HepG2 (cell line): ENCODE measurements around the gene CCNQ. TPM values are rescaled to one million over a fixed set of nuclear protein-coding genes. Genes with fewer than 3 reads are reported as not detected.
A peak's percentile ranks its signal among the peaks of the same experiment; 100 is the strongest.

ENCODE experiments used
- ARID4A ChIP-seq: sonication (generic); formaldehyde crosslinking; IDR thresholded peaks from 2 replicates; pipeline ENCODE4 v1.5.0; 2020; ENCODE audit warnings: mild to moderate bottlenecking, missing genetic modification reagents, borderline replicate concordance
- GABPA ChIP-seq, 2 experiments: IDR thresholded peaks; 2 replicates each; pipeline ENCODE4 v1.6.1; 2011 to 2016; ENCODE audit warnings: low read depth in 2 of 2, low read length in 1 of 2, missing biosample characterization in 1 of 2, missing genetic modification characterization in 1 of 2
- HMG20B ChIP-seq: conservative IDR thresholded peaks from 2 replicates; pipeline ENCODE4 v1.6.1; 2016; ENCODE audit warnings: missing genetic modification reagents, missing compliant biosample characterization
- KAT2B ChIP-seq: fragments of 150-350 bp; IDR thresholded peaks from 2 replicates; pipeline ENCODE4 v1.6.1; 2014; ENCODE audit warnings: low read depth, low read length, borderline replicate concordance
- MTERF4 ChIP-seq: sonication (generic); formaldehyde crosslinking; IDR thresholded peaks from 2 replicates; pipeline ENCODE4 v1.8.0; 2023; ENCODE audit warnings: mild to moderate bottlenecking, missing genetic modification reagents
- MXD4 ChIP-seq: IDR thresholded peaks from 2 replicates; pipeline ENCODE4 v1.6.1; 2016; ENCODE audit warnings: mild to moderate bottlenecking, missing biosample characterization, missing genetic modification reagents
- MYPOP ChIP-seq: sonication (generic); formaldehyde crosslinking; IDR thresholded peaks from 2 replicates; pipeline ENCODE4 v1.8.1; 2023; ENCODE audit warnings: mild to moderate bottlenecking, moderate library complexity, missing genetic modification reagents
- PLSCR1 ChIP-seq: sonication (generic); formaldehyde crosslinking; IDR thresholded peaks from 2 replicates; pipeline ENCODE4 v1.5.0; 2020; ENCODE audit warnings: missing genetic modification reagents, mild to moderate bottlenecking, borderline replicate concordance
- SOX6 ChIP-seq, 2 experiments: fragments of 450-650 bp in 1 of 2; sonication (generic) in 1 of 2; formaldehyde crosslinking in 1 of 2; IDR thresholded peaks; 2 replicates each; pipeline versions ENCODE4 v1.4.0 to v1.6.1; 2017 to 2020; ENCODE audit warnings: antibody characterized with exemption in 1 of 2, mild to moderate bottlenecking in 1 of 2, missing genetic modification reagents in 1 of 2
- TFDP1 ChIP-seq: IDR thresholded peaks from 2 replicates; pipeline ENCODE4 v1.6.1; 2016; ENCODE audit warnings: missing compliant biosample characterization, missing genetic modification reagents, borderline replicate concordance
- ZNF251 ChIP-seq: sonication (generic); formaldehyde crosslinking; IDR thresholded peaks from 2 replicates; pipeline ENCODE4 v1.9.0; 2021; ENCODE audit warnings: mild to moderate bottlenecking, missing genetic modification reagents
- ZNF260 ChIP-seq: sonication (generic); formaldehyde crosslinking; IDR thresholded peaks from 2 replicates; pipeline ENCODE4 v1.4.0; 2020; ENCODE audit warnings: missing genetic modification reagents, low read depth, mild to moderate bottlenecking, borderline replicate concordance
- ZNF451 ChIP-seq: sonication (generic); formaldehyde crosslinking; IDR thresholded peaks from 2 replicates; pipeline ENCODE4 v1.5.0; 2020; ENCODE audit warnings: mild to moderate bottlenecking, missing genetic modification reagents
- ZNF510 ChIP-seq: sonication (generic); formaldehyde crosslinking; IDR thresholded peaks from 2 replicates; pipeline ENCODE4 v1.4.0; 2020; ENCODE audit warnings: low read depth, mild to moderate bottlenecking, missing genetic modification reagents
- ZNF550 ChIP-seq: sonication (generic); formaldehyde crosslinking; IDR thresholded peaks from 2 replicates; pipeline ENCODE4 v1.4.0; 2020; ENCODE audit warnings: mild to moderate bottlenecking, missing genetic modification reagents, borderline replicate concordance
- polyA plus RNA-seq, 8 experiments: library from polyadenylated mRNA; depleted of rRNA in 3 of 8; stranded (reverse) in 7 of 8; unstranded in 1 of 8; fragments of >200 nt; fragmentation: Illumina TruSeq in 4 of 8; extraction: Trizol in 4 of 8; gene quantifications; 2 replicates each; pipeline versions ENCODE4 v1.2.1 to v1.2.3, GENCODE V29; 2011 to 2016; ENCODE audit warnings: low read depth in 4 of 8, missing spikeins in 1 of 8, mixed read lengths in 1 of 8; ENCODE audit not compliant: insufficient read depth in 1 of 8
- total RNA-seq, 5 experiments: library from RNA; depleted of rRNA; stranded (reverse); fragments of >200 nt; fragmentation: Illumina TruSeq; extraction: Trizol; gene quantifications; 2 replicates each; pipeline ENCODE4 v1.2.3, GENCODE V29; 2016; ENCODE audit warnings: low read depth in 1 of 5

Gene CCNQ
- total and polyA plus RNA-seq, 2 of the 13 experiments (the other 11 are each of a cell fraction or from before 2014, with no cell fraction given) = 15.0 to 25.5 TPM

- 0 out of 2 replicates have a peak, but pooled peaks have one; percentile 20 for TF ChIP-seq ZNF451 (CRISPR knock-in tag)
- no peak for TF ChIP-seq MTERF4 (CRISPR knock-in tag)
- no peak for TF ChIP-seq GABPA (IDR thresholded peaks at IDR 0.05; ENCODE audit: low read depth, low read length)
- no peak for TF ChIP-seq GABPA (CRISPR knock-in tag; IDR thresholded peaks at IDR 0.05; ENCODE audit: low read depth)
- peak; percentile 76 for TF ChIP-seq MXD4
- TF ChIP-seq ARID4A (CRISPR knock-in tag) = peak; percentile 54; the same call in 1 of the 2 replicates
- no peak for TF ChIP-seq SOX6 (IDR thresholded peaks at IDR 0.05)
- peak; percentile 7; the same call in 1 of the 2 replicates for TF ChIP-seq SOX6 (CRISPR knock-in tag; IDR thresholded peaks at IDR 0.05)
- peak; percentile 65; the same call in 1 of the 2 replicates for TF ChIP-seq TFDP1 (CRISPR knock-in tag)
- TF ChIP-seq MYPOP (CRISPR knock-in tag) = no peak
- TF ChIP-seq ZNF260 (CRISPR knock-in tag) = no peak
- no peak for TF ChIP-seq ZNF510
- no peak for TF ChIP-seq ZNF550 (CRISPR knock-in tag)
- TF ChIP-seq HMG20B (CRISPR knock-in tag) = no peak
- TF ChIP-seq ZNF251 (CRISPR knock-in tag) = no peak
- TF ChIP-seq PLSCR1 (CRISPR knock-in tag) = no peak
- no peak for TF ChIP-seq KAT2B
These were observed 11.2 kb upstream of the CCNQ start (continued) for GRCh38 chrX:153609917-153610835.
